Measurements from ENCODE around the gene SIAH1.
"Not testable (repeated sequence)": the region's sequence is repeated elsewhere in the genome, so short reads cannot be mapped to it uniquely, and the experiment has no call there.

The SIAH1 gene

GRCh38 chr16:48385253-48386150 lies at the start of gene SIAH1:
Gene SIAH1, minus strand, starts transcription at chr16:48385413. Its CDS starts 22,985 bp downstream, at chr16:48362428.
- in situ Hi-C loops (cut with MboI; ENCODE audit: low sequenced_read_pairs) = no loop called here

GRCh38 chr16:48434653-48435317 lies 49.6 kb upstream of the SIAH1 start:
- in situ Hi-C loops (cut with MboI; ENCODE audit: low sequenced_read_pairs) = no loop called here

GRCh38 chr16:48433850-48434530 lies 48.8 kb upstream of the SIAH1 start:
- in situ Hi-C loops (cut with MboI; ENCODE audit: low sequenced_read_pairs) = no loop called here

GRCh38 chr16:48433116-48433849 lies 48.1 kb upstream of the SIAH1 start:
- in situ Hi-C loops (cut with MboI; ENCODE audit: low sequenced_read_pairs) = no loop called here

GRCh38 chr16:48432136-48432535 lies 46.9 kb upstream of the SIAH1 start:
- in situ Hi-C loops (cut with MboI; ENCODE audit: low sequenced_read_pairs) = no loop called here

- in situ Hi-C loops (cut with MboI; ENCODE audit: low sequenced_read_pairs) = no loop called here
These were observed 45.7 kb upstream of the SIAH1 start for GRCh38 chr16:48430890-48431289.

GRCh38 chr16:48426244-48427141 lies 41.3 kb upstream of the SIAH1 start:
- in situ Hi-C loops (cut with MboI; ENCODE audit: low sequenced_read_pairs) = no loop called here

GRCh38 chr16:48422537-48422936 lies 37.3 kb upstream of the SIAH1 start:
- in situ Hi-C loops (cut with MboI; ENCODE audit: low sequenced_read_pairs) = no loop called here

- in situ Hi-C loops (cut with MboI; ENCODE audit: low sequenced_read_pairs) = no loop called here
These were observed 36.5 kb upstream of the SIAH1 start for GRCh38 chr16:48421741-48422140.

GRCh38 chr16:48420437-48420836 lies 35.2 kb upstream of the SIAH1 start:
- in situ Hi-C loops (cut with MboI; ENCODE audit: low sequenced_read_pairs) = no loop called here

GRCh38 chr16:48416617-48417016 lies 31.4 kb upstream of the SIAH1 start:
- in situ Hi-C loops (cut with MboI; ENCODE audit: low sequenced_read_pairs) = not testable (repeated sequence)

- in situ Hi-C loops (cut with MboI; ENCODE audit: low sequenced_read_pairs) = no loop called here
These were observed 28.1 kb upstream of the SIAH1 start for GRCh38 chr16:48413272-48413671.

- in situ Hi-C loops (cut with MboI; ENCODE audit: low sequenced_read_pairs) = no loop called here
These were observed 24.8 kb upstream of the SIAH1 start for GRCh38 chr16:48409839-48410632.

GRCh38 chr16:48408688-48409087 lies 23.5 kb upstream of the SIAH1 start:
- in situ Hi-C loops (cut with MboI; ENCODE audit: low sequenced_read_pairs) = no loop called here

GRCh38 chr16:48405907-48406306 lies 20.7 kb upstream of the SIAH1 start:
- in situ Hi-C loops (cut with MboI; ENCODE audit: low sequenced_read_pairs) = no loop called here

GRCh38 chr16:48405153-48405552 lies 19.9 kb upstream of the SIAH1 start:
- in situ Hi-C loops (cut with MboI; ENCODE audit: low sequenced_read_pairs) = no loop called here

- in situ Hi-C loops (cut with MboI; ENCODE audit: low sequenced_read_pairs) = not testable (repeated sequence)
These were observed 17.3 kb upstream of the SIAH1 start for GRCh38 chr16:48402547-48402946.

GRCh38 chr16:48395375-48395774 lies 10.2 kb upstream of the SIAH1 start:
- in situ Hi-C loops (cut with MboI; ENCODE audit: low sequenced_read_pairs) = no loop called here

- in situ Hi-C loops (cut with MboI; ENCODE audit: low sequenced_read_pairs) = no loop called here
These were observed 9.1 kb upstream of the SIAH1 start for GRCh38 chr16:48394355-48394703.

Data from HL-60/S4 treated with phorbol 12-myristate 13-acetate at 8.2 ng/mL for 4 days and 3 days (cell line).